Activated naive CD8-positive, alpha-beta T cell treated with anti-CD3 and anti-CD28 coated beads, Interleukin-2, amount 10 ng/mL, durations not matched to agents 7 days and 5 days (primary cell): ENCODE data around the gene PRKCE. TPM values are rescaled to one million over a fixed set of nuclear protein-coding genes. Genes with fewer than 3 reads are reported as not detected.

Experiments
- ATAC-seq: fragments of 150-1000 bp; cut with Tn5 transposase; one replicate; pipeline ENCODE4 v1.10.0; 2021; ENCODE audit warnings: low read depth, moderate library complexity
- POLR2A ChIA-PET: fragments of 350-600 bp; sonication (Branson Sonifier 250); formaldehyde crosslinking; loops from one replicate; lab custom pipeline; 2021; ENCODE audit warnings: antibody characterized with exemption; lab: Charles Lee
- DNase-seq: peaks from one replicate; pipeline ENCODE4 v3.0.0; 2021
- H3K27ac Mint-ChIP-seq: one replicate; pipeline ENCODE4 v1.8.0; 2022; ENCODE audit warnings: mild to moderate bottlenecking, mixed read lengths
- H3K27me3 Mint-ChIP-seq: one replicate; pipeline ENCODE4 v1.8.0; 2022; ENCODE audit warnings: mild to moderate bottlenecking, moderate library complexity, mixed read lengths
- H3K36me3 Mint-ChIP-seq: one replicate; pipeline ENCODE4 v1.8.0; 2021; ENCODE audit warnings: mild to moderate bottlenecking, mixed read lengths
- H3K4me1 Mint-ChIP-seq: one replicate; pipeline ENCODE4 v1.8.0; 2021; ENCODE audit warnings: mixed read lengths
- H3K4me3 Mint-ChIP-seq: one replicate; pipeline ENCODE4 v1.8.0; 2022; ENCODE audit warnings: mild to moderate bottlenecking, moderate library complexity, mixed read lengths
- H3K9me3 Mint-ChIP-seq: one replicate; pipeline ENCODE4 v1.8.0; 2021; ENCODE audit warnings: mixed read lengths
- total RNA-seq, 2 experiments: library from RNA; stranded (reverse); gene quantifications; one replicate each; pipeline ENCODE4 v1.2.3, GENCODE V29; 2021

Gene PRKCE
- total RNA-seq, 2 experiments from 2014 or later = 18.4 to 20.5 TPM

GRCh38 chr2:45804987-45805755, 153.7 kb downstream of the PRKCE start:
- Mint-ChIP-seq H3K9me3 (no peaks in the 10 kb centered on the region), H3K36me3 (no peaks in the 10 kb centered on the region), H3K27ac (no peak overlapping the region), H3K27me3 (peaks cover 2% of the 10 kb centered on the region), H3K4me1 (peaks cover 2% of the 10 kb centered on the region), H3K4me3 (no peak overlapping the region)
- ATAC-seq (no peak), DNase-seq (no peak)
- POLR2A ChIA-PET = no interaction called here

DNA sequence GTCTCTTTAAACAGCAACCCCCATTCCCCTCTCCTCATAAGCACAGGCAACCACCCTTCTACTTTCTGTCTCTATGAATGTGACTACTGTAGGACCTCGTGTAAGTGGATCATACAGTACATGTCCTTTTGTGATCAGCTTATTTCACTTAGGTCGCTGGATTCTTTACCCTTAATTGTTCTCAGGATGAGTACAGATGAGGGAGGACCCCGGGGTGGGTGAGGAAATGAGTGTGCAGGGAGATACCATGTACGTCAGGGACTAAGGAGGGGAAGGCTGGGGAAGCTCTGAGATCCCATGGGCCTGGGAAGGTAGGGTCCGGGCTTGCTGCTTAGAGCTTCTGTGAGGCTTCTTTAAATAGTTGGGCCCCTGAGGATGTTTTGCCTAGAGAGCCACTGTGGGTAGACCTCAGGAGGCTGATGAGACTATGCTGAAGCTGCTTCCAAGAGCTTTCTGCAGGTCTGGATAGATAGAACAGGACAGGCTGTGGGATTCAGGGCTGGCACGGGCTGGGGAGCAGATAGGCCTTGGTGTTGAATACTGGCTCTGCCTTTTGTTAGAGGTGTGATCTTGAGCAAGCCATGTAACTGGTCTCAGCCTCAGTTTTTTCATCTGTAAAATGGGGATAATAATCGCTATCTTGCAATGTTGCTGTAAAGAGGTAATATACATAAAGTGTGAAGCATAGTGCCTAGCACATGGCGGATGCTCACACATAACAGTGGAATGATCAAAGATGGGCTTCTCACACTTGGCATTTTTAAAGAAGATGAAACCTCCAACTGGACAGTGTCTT, 155.3 kb downstream of the PRKCE start:
- H3K9me3 Mint-ChIP-seq = no peaks in the 10 kb centered on the region
- no peak overlapping the region for H3K4me3 Mint-ChIP-seq
- no peak overlapping the region for H3K27ac Mint-ChIP-seq
- peaks cover 2% of the 10 kb centered on the region for H3K27me3 Mint-ChIP-seq
- H3K4me1 Mint-ChIP-seq = peaks cover 2% of the 10 kb centered on the region
- DNase-seq = no peak
- ATAC-seq = no peak
- POLR2A ChIA-PET = no interaction called here
- H3K36me3 Mint-ChIP-seq = no peaks in the 10 kb centered on the region

DNA sequence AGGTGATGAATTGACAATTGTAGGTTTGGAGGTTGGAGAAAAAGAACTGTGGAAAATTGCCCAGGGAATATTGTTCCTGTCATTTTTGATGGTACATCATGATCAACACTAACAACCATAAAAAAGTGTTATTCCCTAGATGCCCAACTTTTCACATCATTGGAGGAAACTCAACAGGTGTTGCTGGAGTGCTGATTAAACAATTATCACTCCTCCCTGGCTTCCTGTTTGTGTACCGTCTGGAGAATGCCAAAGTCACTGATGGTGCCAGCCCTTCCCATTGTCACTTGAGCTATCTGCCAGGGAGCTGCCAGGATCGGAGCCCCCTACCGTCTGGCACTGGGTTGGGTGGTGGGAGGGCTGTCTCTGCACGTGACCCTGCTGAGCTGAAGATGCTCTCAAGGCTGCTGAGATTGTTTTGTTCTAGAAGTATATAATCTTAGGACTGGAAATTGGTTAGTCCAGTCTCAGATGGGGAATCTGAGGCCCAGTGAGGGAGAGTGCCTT, 156.9 kb downstream of the PRKCE start:
- H3K36me3 Mint-ChIP-seq = no peaks in the 10 kb centered on the region
- H3K4me1 Mint-ChIP-seq = peaks cover 2% of the 10 kb centered on the region
- POLR2A ChIA-PET = no interaction called here
- H3K9me3 Mint-ChIP-seq = no peaks in the 10 kb centered on the region
- no peak for ATAC-seq
- DNase-seq = no peak
- H3K4me3 Mint-ChIP-seq = no peak overlapping the region
- peaks cover 2% of the 10 kb centered on the region for H3K27me3 Mint-ChIP-seq
- H3K27ac Mint-ChIP-seq = no peak overlapping the region

- ATAC-seq = no peak
- H3K36me3 Mint-ChIP-seq = no peaks in the 10 kb centered on the region
- no peaks in the 10 kb centered on the region for H3K9me3 Mint-ChIP-seq
- POLR2A ChIA-PET = no interaction called here
- peaks cover 2% of the 10 kb centered on the region for H3K4me1 Mint-ChIP-seq
- no peak overlapping the region for H3K4me3 Mint-ChIP-seq
- no peak for DNase-seq
- peaks cover 2% of the 10 kb centered on the region for H3K27me3 Mint-ChIP-seq
- no peak overlapping the region for H3K27ac Mint-ChIP-seq
These were observed 157.7 kb downstream of the PRKCE start for GRCh38 chr2:45809205-45809604.

DNA sequence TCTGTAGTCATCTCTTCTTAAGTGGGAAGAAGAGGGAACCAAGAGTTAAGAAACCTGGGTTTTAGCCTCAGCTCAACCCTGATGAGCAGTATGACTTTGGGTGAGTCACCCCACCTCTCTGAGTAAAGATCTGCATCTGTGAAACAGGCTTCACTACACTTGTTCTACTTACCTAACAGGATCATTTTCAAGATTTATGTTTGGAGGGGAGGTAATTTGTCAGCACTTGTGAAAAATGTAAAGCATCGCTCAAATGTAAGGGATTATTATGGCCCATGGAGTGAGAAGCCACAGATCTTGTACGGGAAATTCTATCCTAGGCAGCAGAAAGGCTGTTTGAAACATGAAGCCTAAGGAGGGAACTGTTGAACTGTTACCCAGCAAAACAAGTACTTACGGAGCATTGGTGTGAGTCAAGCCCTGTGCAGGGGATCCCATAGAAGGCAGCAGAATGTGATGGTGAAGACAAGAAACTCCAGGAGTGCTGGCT, 160.6 kb downstream of the PRKCE start:
- H3K27me3 Mint-ChIP-seq = no peaks in the 10 kb centered on the region
- H3K4me1 Mint-ChIP-seq = peaks cover 2% of the 10 kb centered on the region
- H3K9me3 Mint-ChIP-seq = no peaks in the 10 kb centered on the region
- no peak overlapping the region for H3K27ac Mint-ChIP-seq
- ATAC-seq (no peak), DNase-seq (no peak)
- H3K36me3 Mint-ChIP-seq = no peaks in the 10 kb centered on the region
- H3K4me3 Mint-ChIP-seq = no peak overlapping the region
- POLR2A ChIA-PET = no interaction called here

GRCh38 chr2:45813003-45813941, 161.8 kb downstream of the PRKCE start:
- POLR2A ChIA-PET = no interaction called here
- H3K4me1 Mint-ChIP-seq = no peaks in the 10 kb centered on the region
- H3K9me3 Mint-ChIP-seq = no peaks in the 10 kb centered on the region

DNA sequence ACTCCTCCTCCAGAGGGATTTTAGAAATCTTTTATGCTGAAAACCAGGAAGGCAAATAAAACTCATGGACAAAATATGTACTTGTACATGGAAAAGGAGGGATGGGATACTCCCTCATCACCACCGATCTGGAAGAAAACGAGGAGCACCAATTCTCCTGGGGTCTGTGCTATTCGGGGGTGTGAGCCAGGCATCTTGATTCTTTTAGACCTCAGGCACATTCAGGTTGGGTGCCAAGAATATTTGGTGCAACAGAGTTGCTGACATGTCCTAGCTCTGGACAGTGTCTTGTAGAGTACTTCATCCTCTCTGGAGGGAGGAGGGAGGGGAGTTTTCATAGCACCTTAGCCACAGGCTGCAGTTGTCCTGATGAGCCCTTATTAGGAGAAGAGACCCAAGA, 163.0 kb downstream of the PRKCE start:
- Mint-ChIP-seq H3K9me3 (no peaks in the 10 kb centered on the region), H3K27ac (no peak overlapping the region), H3K36me3 (no peaks in the 10 kb centered on the region), H3K4me3 (no peak overlapping the region), H3K27me3 (no peaks in the 10 kb centered on the region), H3K4me1 (peaks cover 2% of the 10 kb centered on the region)
- DNase-seq (no peak), ATAC-seq (no peak)
- POLR2A ChIA-PET = no interaction called here

More at GRCh38 chr2:45813003-45813941, 161.8 kb downstream of the PRKCE start:
- no peaks in the 10 kb centered on the region for H3K27me3 Mint-ChIP-seq
- ATAC-seq = no peak
- no peaks in the 10 kb centered on the region for H3K36me3 Mint-ChIP-seq
- H3K27ac Mint-ChIP-seq = no peak overlapping the region
- no peak overlapping the region for H3K4me3 Mint-ChIP-seq
- no peak for DNase-seq

- H3K27me3 Mint-ChIP-seq = no peaks in the 10 kb centered on the region
- H3K27ac Mint-ChIP-seq = no peak overlapping the region
- no peak for DNase-seq
- POLR2A ChIA-PET = no interaction called here
- no peaks in the 10 kb centered on the region for H3K36me3 Mint-ChIP-seq
- H3K9me3 Mint-ChIP-seq = no peaks in the 10 kb centered on the region
- no peak overlapping the region for H3K4me3 Mint-ChIP-seq
- ATAC-seq = no peak
- peaks cover 2% of the 10 kb centered on the region for H3K4me1 Mint-ChIP-seq
These were observed 163.6 kb downstream of the PRKCE start for GRCh38 chr2:45814951-45815621.

DNA sequence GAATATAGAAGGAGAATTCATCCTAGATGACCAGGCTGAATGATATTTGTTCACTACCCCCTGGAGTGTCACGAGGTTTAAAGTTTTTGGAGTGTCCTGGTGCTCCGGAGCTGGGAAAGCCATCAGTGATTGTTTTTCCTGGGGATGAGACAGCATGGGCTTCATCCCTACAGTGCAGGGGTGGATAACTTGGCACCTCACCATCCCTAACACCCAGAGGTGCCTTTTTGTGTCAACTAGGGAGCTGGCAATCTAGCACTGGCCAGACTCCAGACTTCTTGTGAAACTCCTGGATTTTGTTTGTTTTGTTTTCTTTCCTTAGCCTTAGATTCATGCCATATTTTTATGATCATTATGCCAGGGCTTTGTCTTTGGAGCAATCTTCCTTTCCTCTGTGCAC, 164.8 kb downstream of the PRKCE start:
- no peaks in the 10 kb centered on the region for H3K9me3 Mint-ChIP-seq

GRCh38 chr2:45818591-45818990, 167.1 kb downstream of the PRKCE start:
- no peak for ATAC-seq
- Mint-ChIP-seq H3K27me3 (no peaks in the 10 kb centered on the region), H3K9me3 (no peaks in the 10 kb centered on the region), H3K4me1 (peaks cover 4% of the 10 kb centered on the region), H3K36me3 (no peaks in the 10 kb centered on the region), H3K4me3 (no peak overlapping the region), H3K27ac (no peak overlapping the region)
- no peak for DNase-seq
- POLR2A ChIA-PET = no interaction called here

More for the DNA sequence above, 164.8 kb downstream of the PRKCE start:
- Mint-ChIP-seq H3K27ac (no peak overlapping the region), H3K4me3 (no peak overlapping the region), H3K4me1 (peaks cover 2% of the 10 kb centered on the region), H3K27me3 (no peaks in the 10 kb centered on the region), H3K36me3 (no peaks in the 10 kb centered on the region)
- no peak for DNase-seq
- POLR2A ChIA-PET = interaction anchor here (0.5 kb wide), 1 partner anchor 154 kb away, joined by 3 read pairs; no protein-coding TSS in a partner anchor
- no peak for ATAC-seq

DNA sequence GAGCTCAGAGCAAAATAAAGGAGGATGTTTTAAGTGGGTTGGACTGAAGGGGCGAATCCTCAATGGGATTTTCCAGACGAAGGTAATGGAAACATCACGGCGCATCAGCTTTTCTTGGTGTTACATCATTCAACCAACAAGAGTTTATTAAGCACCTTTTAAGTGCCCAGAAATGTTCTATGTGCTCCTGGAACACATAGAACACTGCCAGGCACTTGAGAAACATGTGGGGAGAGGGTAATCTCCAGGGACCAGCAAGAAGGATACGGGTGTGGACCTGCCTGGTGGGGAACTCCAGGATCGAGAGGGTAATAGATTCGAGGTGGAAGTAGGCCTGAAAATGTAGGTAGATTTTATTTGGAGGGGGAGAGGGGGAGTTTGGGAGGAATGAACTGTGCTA, 168.6 kb downstream of the PRKCE start:
- Mint-ChIP-seq H3K9me3 (no peaks in the 10 kb centered on the region), H3K27ac (no peak overlapping the region), H3K4me3 (no peak overlapping the region), H3K27me3 (no peaks in the 10 kb centered on the region), H3K4me1 (peaks cover 7% of the 10 kb centered on the region), H3K36me3 (no peaks in the 10 kb centered on the region)
- no peak for ATAC-seq
- no peak for DNase-seq
- POLR2A ChIA-PET = no interaction called here

DNA sequence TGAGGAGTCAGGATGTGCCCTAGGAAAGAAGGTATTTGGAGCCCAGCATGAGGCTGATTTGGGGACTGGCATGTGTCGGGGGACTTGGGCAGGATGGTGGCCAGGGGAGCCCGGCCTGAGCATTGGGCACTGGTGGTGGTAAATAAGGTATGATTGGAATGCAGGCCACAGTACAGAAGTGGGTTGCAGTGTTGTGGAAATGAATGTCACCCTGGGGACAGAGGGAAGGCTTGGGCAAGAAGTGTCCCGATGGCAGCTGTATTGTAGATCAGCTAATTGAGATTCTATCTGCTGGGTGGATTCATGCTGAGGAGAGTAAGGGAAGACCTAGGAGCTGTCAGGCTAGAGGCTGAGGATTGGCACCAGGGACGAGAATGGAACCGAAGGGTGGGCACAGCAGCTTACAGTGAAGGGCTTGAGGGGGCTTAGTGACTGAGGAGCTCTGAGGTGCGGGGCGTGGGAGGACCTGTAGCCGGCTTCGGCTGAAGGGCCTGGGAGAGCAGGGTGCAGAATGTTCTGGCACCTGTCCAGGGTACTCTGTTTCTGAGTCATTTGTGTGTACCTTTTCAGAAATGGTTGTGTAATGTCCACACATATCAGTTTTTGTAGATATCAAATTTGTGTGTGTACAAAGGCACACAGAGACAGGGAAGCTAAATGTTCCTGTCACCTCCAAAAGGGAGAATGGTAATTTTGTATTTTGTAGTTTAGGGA, 170.2 kb downstream of the PRKCE start:
- no peak overlapping the region for H3K4me3 Mint-ChIP-seq
- H3K36me3 Mint-ChIP-seq = no peaks in the 10 kb centered on the region
- H3K27ac Mint-ChIP-seq = no peak overlapping the region
- peaks cover 11% of the 10 kb centered on the region for H3K4me1 Mint-ChIP-seq
- no peaks in the 10 kb centered on the region for H3K27me3 Mint-ChIP-seq
- H3K9me3 Mint-ChIP-seq = no peaks in the 10 kb centered on the region
- POLR2A ChIA-PET = no interaction called here
- no peak for DNase-seq
- no peak for ATAC-seq
